IPS DF 4.7 (cell line): ENCODE measurements around the gene RELN.

Experiments
- DNase-seq: peaks from one replicate; pipeline ENCODE4 v3.0.0-alpha.2; 2013; ENCODE audit warnings: low spot score; ENCODE audit errors: extremely low read depth

Gene RELN

DNA sequence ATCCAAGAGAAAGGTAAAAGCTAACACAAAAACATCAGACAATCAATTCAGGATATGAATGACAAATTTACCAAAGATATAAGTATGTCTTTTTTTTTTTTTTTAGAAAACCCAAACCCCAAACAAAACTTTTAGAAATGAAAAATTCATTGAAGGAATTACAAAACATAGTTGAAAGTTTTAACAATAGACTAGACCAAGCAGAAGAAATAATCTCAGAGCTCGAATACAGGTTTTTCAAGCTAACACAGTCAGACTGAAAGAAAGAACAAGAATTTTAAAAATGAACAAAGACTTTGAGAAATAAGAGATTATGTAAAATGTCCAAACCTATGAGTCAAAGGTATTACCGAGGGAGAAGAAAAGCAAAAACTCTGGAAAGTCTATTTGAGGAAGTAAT lies 345.1 kb downstream of the RELN start:
- DNase-seq = no peak

DNA sequence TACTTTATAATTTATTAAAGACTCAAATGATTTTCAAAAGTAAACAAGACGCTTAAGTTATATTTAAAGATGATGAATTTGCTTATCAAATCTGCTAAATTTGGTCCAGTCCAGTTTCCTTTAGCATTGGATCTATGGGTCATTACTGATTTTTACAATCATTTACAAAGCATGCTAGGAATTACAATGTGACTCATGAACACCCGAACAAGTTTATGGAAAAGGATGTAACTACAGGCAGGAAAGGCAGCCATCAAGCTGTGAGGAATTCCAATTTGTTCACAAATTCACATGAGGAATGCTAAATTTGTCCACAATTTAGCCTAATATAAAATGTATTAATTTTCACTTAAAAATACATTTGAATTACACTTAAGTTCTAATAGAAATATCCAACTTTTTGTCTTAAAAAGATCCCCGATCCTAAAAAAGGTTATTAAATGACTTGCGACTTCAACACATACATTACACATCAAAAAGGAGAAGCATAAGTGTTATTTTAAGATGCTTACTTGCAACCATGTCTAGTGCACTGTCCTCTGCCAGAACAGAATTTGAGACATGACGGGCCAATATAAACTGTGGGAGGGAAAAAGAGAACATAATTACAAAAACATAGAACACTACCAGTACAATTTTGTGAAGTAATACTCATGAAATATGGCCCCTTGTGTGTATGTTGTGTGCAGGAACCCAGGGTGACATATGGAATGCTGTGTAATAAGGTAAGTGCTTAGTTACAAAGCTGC lies 349.3 kb downstream of the RELN start:
- no peak for DNase-seq

DNA sequence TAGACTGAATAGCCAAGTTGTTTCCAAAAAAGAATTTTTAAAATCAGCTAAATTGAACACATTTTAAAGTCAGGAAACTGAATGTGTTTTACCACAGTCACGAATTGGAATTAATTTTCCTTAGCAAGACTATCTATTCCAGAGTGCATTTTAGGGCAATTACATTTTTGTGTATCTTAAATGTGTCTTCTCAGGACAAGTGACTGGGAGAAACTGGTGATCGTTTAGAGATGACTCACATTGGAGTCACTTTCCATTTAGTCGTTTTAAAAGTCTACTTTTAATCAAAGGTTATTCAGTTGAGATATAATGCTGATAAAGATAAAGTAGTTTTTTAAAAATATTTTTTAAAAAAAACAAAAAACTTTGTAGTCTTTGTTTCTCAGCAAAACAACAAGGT lies 351.7 kb downstream of the RELN start:
- DNase-seq = no peak

DNA sequence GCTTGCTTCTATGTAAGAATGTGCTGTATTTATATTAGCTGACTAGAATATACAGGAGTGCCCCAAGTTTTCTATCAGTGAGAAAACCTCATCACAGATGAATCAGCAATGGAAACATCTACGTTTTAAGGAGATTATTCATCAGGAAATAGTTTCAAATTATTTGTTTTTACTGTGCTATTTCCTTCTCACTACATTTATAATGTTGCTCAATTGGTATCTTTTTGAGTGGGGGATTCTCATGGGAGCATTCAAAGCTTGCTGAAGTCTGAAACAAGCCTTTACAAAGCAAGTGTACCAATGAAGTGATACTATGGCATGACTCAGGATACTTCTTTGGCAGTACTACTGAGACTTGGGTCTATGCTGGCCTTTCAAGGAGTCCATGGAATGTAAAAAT lies 352.4 kb downstream of the RELN start:
- no peak for DNase-seq

DNA sequence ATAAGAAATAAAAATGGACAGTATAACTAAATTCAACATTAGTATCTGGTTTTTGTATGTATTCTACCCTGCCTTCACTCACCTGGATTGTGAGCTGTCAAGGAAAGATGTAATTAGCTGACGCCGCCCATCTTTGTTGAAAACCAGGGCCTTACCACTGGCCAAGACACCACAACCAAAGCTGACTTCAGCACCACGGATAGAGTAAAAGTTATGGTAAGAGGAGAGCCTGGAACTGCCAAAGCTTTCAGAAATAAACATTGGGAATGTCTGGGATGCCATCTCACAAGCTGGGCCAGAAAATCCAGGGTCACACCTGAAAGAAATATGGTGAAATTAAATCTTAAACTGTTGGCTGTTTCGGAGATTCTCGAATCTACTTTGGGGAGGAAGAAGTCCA lies 353.3 kb downstream of the RELN start:
- DNase-seq = no peak

DNA sequence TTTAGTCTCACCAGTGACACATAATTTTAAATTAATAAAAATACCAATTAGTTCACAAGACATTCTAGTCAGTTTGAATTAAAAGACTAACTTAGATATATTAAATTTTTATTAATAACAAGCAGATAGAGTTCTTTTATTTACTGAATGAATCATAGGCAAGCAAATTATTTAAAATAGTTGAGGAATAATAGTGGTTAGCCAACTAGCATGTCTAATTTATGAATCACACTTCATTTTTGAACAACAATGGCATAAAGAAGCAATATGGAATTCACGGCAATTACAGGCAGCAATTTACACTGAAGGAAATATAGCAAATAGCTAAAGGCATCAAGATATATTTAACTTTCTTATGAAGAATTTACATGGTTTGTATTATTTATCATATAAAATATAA lies 356.5 kb downstream of the RELN start:
- no peak for DNase-seq

DNA sequence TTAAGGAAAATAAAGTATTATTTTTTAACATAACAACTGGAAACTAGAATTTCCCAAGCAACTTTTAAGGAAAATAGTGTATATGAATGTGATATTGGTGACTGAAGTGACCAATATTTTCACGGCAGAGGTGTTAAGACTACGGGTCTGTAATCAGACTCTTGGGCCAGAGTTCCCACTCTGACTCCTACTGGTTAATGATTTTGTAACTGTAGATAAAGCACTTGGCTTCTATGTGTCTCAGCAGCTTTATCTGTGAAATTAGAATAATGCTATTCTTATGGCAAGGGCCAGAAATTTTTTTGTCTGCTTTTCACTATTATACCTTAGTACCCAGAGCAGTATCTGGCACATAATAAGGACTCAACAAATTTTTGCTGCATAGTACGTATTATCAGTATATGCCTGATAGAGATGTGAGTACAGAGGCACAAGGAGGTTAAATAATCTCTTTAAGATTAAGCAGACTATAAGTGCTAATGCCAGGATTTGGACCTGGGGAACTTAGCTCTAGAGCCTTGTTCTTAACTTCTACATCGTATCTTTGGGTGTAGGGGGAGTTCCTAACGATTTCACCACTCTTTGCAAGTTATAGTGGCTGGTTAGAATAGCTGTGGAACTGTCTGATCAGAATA lies 357.3 kb downstream of the RELN start:
- DNase-seq = no peak

DNA sequence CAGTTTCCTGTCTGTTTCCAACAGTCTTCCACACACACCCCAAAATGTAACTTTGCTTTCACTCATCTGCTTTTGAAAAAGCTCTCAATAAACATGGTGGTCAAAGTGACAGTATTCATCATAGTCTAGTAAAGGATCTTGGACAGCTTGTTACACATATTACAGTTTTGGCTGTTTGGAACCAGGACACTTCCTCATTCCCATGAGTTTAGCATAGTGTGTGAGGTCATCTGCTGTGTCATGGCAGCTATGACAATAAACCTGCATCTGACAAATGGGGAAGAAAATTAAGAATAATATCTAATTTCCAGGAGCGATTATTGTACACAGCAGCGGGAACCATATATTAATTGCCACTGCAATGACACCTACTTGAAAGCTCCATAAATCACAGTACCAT lies 359.1 kb downstream of the RELN start:
- no peak for DNase-seq

DNA sequence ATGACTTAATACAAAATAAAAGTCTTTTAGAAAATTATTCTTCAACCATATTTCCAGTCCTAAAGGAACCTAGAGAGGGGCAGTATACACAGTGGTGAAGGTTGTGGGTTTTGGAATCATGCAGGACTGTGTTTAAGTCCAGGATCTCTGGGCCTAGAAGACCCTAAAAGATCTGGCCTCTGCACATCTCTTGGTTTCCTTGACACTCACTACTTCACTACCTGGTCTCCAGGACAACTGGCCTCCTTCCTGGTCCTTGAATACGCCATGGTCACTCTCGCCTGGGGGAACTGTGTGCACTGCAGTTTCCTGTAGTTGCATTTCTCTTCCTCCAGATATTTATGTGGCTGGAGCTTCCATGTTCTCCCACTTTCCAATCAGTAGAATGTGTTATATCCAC lies 360.7 kb downstream of the RELN start:
- DNase-seq = no peak

DNA sequence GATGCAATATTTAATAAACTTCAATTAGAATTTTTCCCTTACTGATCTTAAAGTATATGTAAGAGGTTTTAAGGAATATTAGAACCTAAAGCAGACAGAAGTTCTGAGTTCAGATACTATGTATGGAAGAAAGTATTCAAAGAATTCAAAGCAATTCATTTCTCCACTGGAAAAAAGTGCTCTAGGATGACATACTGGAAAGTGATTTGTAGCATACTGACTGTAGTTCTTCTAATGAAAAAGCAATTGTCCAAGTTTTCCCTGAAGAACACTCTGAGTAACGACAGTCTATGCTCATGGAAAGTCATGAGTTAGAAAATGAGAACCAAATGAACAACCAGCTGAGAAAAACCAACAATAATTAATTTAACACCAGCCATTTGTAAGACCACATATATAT lies 362.7 kb downstream of the RELN start:
- DNase-seq = no peak

DNA sequence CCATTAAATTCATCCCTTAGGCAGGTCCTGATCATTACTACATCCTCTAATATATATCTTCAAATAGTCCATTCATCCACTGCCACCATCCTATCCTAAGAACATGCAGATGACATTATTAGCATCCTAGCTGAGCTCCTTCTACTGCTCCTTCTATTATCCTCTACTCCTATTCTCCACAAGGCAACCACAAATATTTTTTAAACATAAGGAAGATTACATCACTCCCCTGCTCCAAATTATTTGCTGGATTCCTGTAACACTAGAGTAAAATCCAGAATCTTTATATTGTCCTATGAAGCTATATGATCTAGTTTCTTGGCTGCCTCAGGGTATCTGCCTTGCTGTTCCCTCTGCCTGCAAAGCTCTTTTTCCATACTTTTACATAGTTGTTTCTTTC lies 367.2 kb downstream of the RELN start:
- DNase-seq = no peak

DNA sequence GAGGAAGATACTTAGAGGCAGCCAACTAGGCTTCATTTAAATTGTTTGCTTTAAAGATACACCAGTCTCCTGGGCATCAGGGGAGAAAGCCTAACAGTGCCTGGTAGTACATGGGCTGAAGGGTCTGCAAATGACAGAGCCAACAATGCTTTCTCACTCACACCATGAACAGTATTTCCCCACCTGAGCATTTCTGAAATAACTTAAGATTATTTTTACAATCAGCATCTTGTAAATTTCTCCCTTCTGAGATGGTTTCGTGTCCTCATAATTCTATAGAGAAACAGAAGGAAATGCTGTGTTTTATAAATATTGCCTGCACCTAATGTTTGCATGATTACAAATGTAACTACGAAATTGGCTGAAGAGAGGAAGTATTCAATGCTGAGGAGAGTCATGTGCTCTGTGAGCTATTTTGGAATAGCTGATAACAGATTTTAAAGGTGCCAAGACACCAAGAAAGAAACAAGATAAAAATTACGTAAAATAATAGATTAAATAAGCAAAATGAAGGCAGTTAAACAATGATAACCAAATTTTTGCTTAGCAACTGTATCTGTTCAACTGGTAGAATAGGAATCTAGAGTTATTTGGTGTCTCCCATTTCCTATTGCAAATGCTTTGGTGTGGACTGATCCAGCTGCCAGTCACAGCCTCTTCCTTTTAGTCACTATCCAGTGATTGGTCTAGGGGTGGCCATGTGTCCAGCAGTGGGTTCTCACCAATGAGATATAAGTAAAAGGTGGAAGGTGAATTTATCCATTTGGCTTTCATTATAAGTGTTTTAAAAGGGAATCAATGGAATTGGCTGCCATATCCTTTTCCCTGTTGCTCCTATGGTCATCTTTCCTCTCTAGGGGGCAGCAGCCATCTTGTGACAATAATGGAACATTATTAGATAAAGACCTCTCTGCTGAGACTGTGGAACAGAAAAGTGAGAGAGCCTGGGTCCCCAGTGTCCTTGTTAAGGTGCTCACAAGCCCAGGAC lies 375.5 kb downstream of the RELN start:
- no peak for DNase-seq

DNA sequence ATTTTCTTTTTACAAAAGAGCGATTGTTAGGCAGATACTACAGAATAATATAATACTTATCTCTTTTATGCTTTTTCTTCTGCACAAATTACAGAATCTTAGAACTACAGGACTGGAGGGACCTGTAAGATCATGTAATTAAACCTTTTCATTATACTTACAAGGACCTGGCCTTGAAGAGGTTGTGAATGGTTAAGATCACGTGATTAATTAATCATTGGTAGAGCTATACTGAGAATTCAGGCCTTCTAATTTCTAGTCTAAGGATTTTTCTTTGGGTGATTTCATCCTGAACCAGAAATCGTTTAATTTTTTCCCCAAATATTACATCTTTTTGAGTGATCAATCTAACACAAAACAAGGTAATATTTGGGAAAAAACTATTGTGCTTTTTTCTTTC lies 379.7 kb downstream of the RELN start:
- DNase-seq = no peak

DNA sequence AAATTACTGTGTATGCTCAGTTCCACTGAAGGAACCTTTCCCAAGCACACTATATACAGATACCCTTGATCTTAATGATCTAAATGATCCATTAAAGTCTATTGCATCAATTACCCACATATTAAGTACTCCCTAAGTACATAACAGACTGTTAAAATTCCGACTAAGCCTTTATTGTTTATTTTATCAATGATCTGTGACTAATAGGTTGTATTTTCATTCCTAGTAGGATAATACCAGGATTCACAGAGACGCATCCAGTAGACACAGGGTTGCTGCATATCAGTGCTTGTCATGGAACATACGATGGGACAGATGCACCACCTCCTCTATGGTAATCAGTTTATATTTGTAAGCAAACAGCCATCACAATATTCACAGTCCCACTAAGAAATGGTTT lies 383.8 kb downstream of the RELN start:
- DNase-seq = no peak

DNA sequence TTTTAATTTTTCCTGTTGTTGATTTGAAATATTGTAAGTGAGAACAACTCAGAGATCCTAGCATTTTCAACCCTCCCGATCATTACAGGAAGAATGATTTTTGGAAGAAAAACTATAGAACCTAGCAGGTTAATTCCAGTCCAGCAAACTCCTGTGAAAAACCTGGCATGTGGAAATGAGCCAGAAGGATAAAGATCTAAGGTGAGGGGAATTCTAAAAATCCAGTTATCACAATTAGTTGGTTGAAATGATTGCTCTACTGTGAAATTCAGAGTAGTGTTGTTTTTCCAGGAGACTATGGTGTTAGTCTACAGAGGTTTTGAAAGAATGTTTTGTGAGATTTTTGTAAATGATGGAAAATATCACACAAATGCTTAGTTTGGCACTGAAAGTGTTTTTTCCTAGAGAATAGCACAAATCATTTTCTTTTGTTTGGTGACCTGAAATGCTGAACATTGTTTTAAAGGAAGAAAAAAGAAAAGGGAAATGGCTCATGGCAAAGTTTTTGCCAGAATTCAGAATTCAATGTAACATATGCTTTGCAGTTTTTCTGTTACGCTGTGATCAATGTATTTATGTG lies 391.0 kb downstream of the RELN start:
- DNase-seq = no peak

DNA sequence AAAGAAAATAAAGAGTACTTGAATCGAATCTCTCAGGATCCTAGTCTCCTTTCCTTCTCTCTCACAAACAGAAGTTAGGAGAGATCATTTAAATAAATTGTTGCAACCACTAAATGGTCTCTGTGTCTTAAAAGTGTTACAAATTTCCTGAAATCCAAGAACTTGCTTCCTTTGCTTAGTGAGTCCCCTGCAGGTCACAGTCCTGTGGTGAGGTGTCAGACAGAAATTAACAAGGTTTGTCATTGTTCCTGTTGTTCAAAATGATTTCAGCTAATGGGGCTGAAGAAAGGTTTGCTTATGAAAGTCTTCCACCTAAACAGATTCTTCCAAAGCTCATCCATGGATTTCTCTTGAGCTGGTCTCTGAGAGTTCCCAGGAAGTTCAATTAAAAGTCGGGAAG lies 391.9 kb downstream of the RELN start:
- DNase-seq = no peak

DNA sequence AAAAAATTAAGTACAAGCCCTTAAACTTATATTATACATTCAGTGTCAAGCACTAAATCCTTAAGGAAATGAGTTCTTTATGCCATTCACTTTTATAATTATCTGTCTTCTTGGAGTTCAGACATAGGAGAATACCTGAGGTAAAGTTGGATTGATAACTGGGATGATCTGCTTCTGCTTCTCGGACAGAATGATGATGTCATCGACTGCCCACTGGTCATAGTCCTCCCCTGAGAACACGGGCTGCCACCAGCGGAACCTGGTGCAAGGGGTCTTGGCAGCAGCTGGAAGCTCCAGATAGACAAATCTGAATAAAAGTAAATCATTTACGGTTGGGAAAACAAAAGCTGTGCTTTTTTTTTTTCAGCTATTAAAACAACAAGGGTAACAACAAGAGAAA lies 395.3 kb downstream of the RELN start:
- DNase-seq = no peak

DNA sequence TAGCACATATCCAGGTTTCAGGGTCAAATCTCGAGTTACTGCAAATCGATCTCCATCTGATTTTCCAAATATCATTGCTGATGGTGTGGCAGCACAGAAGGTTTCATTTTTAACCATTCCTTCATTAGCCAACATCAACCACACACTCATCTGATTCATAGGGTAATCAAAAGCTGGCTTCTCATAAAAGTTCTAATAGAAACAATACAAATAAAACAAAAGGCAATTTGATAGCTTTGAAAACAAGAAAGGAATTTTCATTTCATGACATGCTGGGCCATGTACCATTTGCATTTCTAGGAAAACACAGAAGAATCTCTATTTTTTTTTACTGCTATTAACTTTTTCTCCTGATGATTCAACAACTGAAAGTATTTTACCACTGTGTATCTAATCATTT lies 395.8 kb downstream of the RELN start:
- DNase-seq = no peak

DNA sequence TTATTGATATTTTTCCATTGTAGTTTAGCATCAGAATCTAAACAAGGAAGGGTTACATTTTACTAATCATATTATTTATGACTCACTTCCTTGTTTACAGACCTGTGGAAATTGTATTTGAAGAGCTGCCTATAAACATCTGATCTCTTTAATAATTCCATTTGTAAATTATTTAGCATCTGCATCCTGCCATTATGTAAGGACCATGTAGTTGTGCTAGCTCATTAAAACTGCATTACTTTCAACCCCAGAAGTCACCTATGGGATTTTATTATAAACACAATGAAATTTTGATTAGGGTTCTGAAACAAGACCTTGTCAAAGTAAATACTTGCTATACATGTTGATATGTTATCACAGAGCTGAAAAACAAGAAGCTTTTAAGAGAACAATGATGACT lies 396.6 kb downstream of the RELN start:
- no peak for DNase-seq

DNA sequence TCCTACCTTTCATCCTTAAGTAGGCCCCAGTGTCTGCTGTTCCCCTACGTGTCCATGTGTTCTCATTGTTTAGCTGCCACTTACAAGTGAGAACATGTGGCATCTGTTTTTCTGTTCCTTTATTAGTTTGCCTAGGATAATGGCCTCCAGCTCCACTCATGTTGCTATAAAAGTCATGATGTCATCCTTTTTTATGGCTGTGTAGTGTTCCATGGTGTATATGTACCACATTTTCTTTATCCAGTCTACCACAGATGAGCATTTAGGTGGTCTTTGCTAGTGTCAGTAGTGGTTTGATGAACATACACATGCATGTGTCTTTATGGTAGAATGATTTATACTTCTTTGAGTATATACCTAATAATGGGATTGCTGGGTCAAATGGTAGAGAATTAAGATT lies 397.3 kb downstream of the RELN start:
- DNase-seq = no peak

DNA sequence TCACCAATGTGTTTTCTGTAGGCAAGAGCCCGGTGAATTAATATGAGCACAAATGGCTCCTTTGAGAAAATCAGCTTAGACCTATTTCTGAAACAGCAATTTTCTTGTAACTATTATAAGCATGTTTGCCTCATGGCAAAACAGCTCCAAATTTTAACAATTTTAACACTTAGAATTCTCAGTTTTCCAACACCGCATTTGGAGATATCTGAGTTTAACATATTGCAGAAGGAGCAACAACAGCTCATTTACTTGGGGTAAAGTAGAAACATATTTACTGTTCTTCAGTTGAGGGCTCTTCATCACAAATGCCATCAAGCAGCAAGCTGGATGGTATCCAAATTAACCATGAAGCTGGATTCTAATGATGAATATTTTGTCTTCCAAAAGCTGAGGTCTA lies 409.4 kb downstream of the RELN start:
- DNase-seq = no peak

DNA sequence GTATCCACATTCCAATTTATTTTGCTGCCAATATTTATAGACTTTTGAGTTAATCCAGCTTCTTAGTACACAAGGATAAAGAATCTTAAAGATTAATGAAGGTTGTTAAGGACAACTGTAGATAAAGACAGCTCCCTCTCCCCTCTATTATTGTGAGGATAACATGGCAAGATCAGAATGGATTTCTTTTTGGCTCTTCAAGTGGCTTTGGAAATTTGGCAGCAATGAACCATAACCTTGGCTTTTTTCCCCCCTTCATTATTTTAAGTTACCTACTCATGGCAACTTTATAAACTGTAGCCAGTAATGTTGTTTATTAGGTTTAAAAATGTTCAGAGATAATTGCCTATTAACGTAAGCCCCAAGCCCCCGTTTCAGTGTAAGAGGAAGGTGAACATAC lies 412.4 kb downstream of the RELN start:
- no peak for DNase-seq
